Measurements from ENCODE around the gene TSPAN12. TPM values are rescaled to one million over a fixed set of nuclear protein-coding genes. Genes with fewer than 3 reads are reported as not detected.

TSPAN12 gene
- total and polyA plus RNA-seq, 7 experiments from 2014 or later: not detected

DNA sequence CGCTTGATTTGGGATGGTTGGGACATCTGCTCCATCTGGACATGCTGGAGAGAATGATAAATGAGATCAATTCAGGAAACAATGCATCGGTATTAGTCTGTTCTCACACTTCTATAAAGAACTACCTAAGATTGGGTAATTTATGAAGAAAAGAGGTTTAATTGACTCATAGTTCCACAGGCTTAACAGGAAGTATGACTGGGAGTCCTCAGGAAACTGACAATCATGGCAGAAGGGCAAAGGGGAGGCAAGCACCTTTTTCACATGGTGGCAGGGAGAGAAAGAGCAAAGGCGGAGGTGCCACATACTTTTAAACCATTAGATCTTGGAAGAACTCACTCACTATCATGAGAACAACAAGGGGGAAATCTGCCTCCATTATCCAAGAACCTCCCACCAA, 16.8 kb upstream of the TSPAN12 start:
- H3K4me1 ChIP-seq (ENCODE audit: control insufficient read depth in 2 of 2, insufficient read depth in 2 of 2, low read length in 2 of 2): no peaks in the 10 kb centered on the region
- H3K9me3 Mint-ChIP-seq: peaks cover 0 to 2% (median 0%) of the 10 kb centered on the region in 11 donors
- no peaks in the 10 kb centered on the region for H3K36me3 Mint-ChIP-seq
- ATAC-seq (no peak), DNase-seq (no peak)
- intact Hi-C loops (cut with micrococcal nuclease): no loop called here
- ChIA-PET POLR2A (no interaction called here), CTCF (no interaction called here)
- H3K27ac ChIP-seq (ENCODE audit: low read depth, low read length): no peak overlapping the region
- H3K27ac Mint-ChIP-seq: no peak overlapping the region
- no peak overlapping the region for H3K4me3 ChIP-seq (ENCODE audit: low read length)
- no peak overlapping the region for H3K4me3 Mint-ChIP-seq
- peaks cover 14 to 35% (median 23%) of the 10 kb centered on the region in 5 donors for H3K27me3 Mint-ChIP-seq
- peaks cover 0 to 5% of the 10 kb centered on the region in 2 donors for H3K27me3 ChIP-seq (ENCODE audit: control insufficient read depth in 2 of 2, insufficient read depth in 2 of 2, low read length in 2 of 2)
- no peaks in the 10 kb centered on the region for H3K36me3 ChIP-seq (ENCODE audit: control insufficient read depth in 2 of 3, insufficient read depth in 3 of 3, low read length in 3 of 3)
- no peaks in the 10 kb centered on the region for H3K9me3 ChIP-seq (ENCODE audit: control insufficient read depth in 2 of 3, low read length in 3 of 3)
- no peaks in the 10 kb centered on the region for H3K4me1 Mint-ChIP-seq

DNA sequence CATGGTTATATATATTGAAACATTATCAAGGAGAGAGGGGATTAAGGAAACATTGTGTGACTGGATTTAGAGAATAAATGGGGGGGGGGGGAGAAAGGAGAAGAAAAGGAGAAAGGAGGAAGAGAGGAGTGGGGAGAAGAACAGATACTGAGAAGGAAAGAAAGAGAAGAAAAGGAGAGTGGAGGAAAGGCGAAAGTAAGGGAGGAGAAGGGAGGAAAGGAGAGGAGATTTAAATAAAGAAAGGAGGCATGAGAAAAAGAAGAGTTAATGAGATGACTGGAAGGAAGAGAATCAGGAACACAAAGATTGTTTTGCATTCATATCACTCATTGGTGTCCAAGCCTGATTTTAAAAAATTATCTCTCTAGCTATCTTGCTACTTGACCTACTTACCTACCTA, 16.1 kb upstream of the TSPAN12 start:
- intact Hi-C loops (cut with micrococcal nuclease): no loop called here
- DNase-seq (no peak), ATAC-seq (no peak)
- peaks cover 0 to 2% (median 0%) of the 10 kb centered on the region in 11 donors for H3K9me3 Mint-ChIP-seq
- Histone ChIP-seq H3K36me3 (ENCODE audit: control insufficient read depth in 2 of 3, insufficient read depth in 3 of 3, low read length in 3 of 3) (no peaks in the 10 kb centered on the region), H3K4me3 (ENCODE audit: low read length) (no peak overlapping the region), H3K27me3 (ENCODE audit: control insufficient read depth in 2 of 2, insufficient read depth in 2 of 2, low read length in 2 of 2) (peaks cover 0 to 5% of the 10 kb centered on the region in 2 donors), H3K27ac (ENCODE audit: low read depth, low read length) (no peak overlapping the region), H3K4me1 (ENCODE audit: control insufficient read depth in 2 of 2, insufficient read depth in 2 of 2, low read length in 2 of 2) (no peaks in the 10 kb centered on the region), H3K9me3 (ENCODE audit: control insufficient read depth in 2 of 3, low read length in 3 of 3) (no peaks in the 10 kb centered on the region)
- H3K4me3 Mint-ChIP-seq: no peak overlapping the region
- ChIA-PET CTCF (no interaction called here), POLR2A (no interaction called here)
- H3K27me3 Mint-ChIP-seq: peaks cover 15 to 35% (median 23%) of the 10 kb centered on the region in 5 donors
- no peaks in the 10 kb centered on the region for H3K36me3 Mint-ChIP-seq
- no peaks in the 10 kb centered on the region for H3K4me1 Mint-ChIP-seq
- H3K27ac Mint-ChIP-seq: no peak overlapping the region

DNA sequence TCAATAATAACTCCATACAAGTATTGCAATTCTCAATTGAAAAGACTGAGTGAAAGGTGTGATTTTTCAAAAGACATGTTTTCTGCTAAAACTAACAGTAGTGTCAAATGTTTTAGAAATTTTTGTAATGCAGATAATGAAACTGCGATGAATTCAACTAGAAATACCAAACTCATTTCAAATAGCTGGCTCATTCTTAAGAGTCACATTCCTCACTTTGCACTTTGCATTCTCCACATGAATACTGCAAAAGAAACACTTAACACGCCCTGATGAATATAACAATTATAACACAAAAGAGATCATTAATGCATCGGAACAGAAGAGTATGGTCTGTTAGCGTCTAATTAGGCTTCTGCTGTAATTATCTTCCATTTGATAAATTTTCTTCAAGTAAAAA, 15.5 kb upstream of the TSPAN12 start:
- Mint-ChIP-seq H3K27ac (no peak overlapping the region), H3K27me3 (peaks cover 15 to 33% (median 23%) of the 10 kb centered on the region in 5 donors), H3K9me3 (peaks cover 0 to 2% (median 0%) of the 10 kb centered on the region in 11 donors), H3K4me3 (no peak overlapping the region), H3K36me3 (no peaks in the 10 kb centered on the region), H3K4me1 (no peaks in the 10 kb centered on the region)
- H3K4me1 ChIP-seq (ENCODE audit: control insufficient read depth in 2 of 2, insufficient read depth in 2 of 2, low read length in 2 of 2): no peaks in the 10 kb centered on the region
- H3K4me3 ChIP-seq (ENCODE audit: low read length): no peak overlapping the region
- ChIA-PET POLR2A (no interaction called here), CTCF (no interaction called here)
- no peak for DNase-seq
- no peaks in the 10 kb centered on the region for H3K9me3 ChIP-seq (ENCODE audit: control insufficient read depth in 2 of 3, low read length in 3 of 3)
- peaks cover 0 to 5% of the 10 kb centered on the region in 2 donors for H3K27me3 ChIP-seq (ENCODE audit: control insufficient read depth in 2 of 2, insufficient read depth in 2 of 2, low read length in 2 of 2)
- no peaks in the 10 kb centered on the region for H3K36me3 ChIP-seq (ENCODE audit: control insufficient read depth in 2 of 3, insufficient read depth in 3 of 3, low read length in 3 of 3)
- no peak overlapping the region for H3K27ac ChIP-seq (ENCODE audit: low read depth, low read length)
- intact Hi-C loops (cut with micrococcal nuclease): no loop called here
- ATAC-seq: no peak

DNA sequence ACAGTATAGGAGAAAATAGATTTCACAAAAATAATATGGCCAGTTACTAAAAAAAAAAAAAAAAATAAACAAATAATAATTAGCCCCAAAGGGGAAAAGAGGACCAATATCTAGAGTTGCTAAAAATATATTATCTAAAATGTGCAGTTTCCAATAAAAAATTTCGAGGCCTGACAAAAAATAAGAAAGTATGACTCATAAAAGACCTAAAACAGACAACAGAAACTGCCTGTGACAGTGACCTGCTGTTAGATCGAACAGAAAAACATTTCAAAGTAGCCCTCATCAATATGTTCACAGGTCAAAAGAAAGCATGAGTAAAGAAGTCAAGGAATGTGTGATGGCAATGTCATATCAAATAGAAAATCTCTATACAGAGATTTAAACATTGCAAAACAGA, 11.8 kb upstream of the TSPAN12 start:
- no peaks in the 10 kb centered on the region for H3K36me3 Mint-ChIP-seq
- ChIA-PET POLR2A (no interaction called here), CTCF (no interaction called here)
- no peaks in the 10 kb centered on the region for H3K36me3 ChIP-seq (ENCODE audit: control insufficient read depth in 2 of 3, insufficient read depth in 3 of 3, low read length in 3 of 3)
- DNase-seq (no peak), ATAC-seq (no peak)
- H3K27ac Mint-ChIP-seq: no peak overlapping the region
- H3K4me1 Mint-ChIP-seq: no peaks in the 10 kb centered on the region
- H3K9me3 Mint-ChIP-seq: peaks cover 0 to 1% (median 0%) of the 10 kb centered on the region in 11 donors
- no peaks in the 10 kb centered on the region for H3K9me3 ChIP-seq (ENCODE audit: control insufficient read depth in 2 of 3, low read length in 3 of 3)
- no peak overlapping the region for H3K4me3 Mint-ChIP-seq
- no peak overlapping the region for H3K27ac ChIP-seq (ENCODE audit: low read depth, low read length)
- H3K4me1 ChIP-seq (ENCODE audit: control insufficient read depth in 2 of 2, insufficient read depth in 2 of 2, low read length in 2 of 2): no peaks in the 10 kb centered on the region
- no peak overlapping the region for H3K4me3 ChIP-seq (ENCODE audit: low read length)
- intact Hi-C loops (cut with micrococcal nuclease): no loop called here
- peaks cover 0 to 5% of the 10 kb centered on the region in 2 donors for H3K27me3 ChIP-seq (ENCODE audit: control insufficient read depth in 2 of 2, insufficient read depth in 2 of 2, low read length in 2 of 2)
- peaks cover 14 to 52% (median 31%) of the 10 kb centered on the region in 5 donors for H3K27me3 Mint-ChIP-seq

DNA sequence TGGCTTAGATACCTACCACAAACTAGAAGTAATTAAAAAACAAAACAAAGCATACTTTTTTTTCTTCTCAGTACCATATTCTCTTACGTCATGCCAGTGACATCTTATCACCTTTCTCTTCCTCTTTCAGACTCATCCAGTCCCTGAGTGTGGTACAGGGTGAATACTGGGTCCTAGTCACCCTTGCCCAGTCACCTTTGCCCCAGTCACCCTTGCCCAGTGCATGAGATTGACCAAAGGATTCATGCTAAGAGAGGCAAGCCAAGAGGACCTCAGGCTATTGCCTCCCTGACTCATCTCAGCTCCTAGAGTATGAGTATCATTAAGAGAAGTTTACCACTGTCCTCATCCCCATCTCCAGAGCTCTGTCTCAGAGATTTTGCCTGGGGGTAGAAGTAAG, 10.0 kb upstream of the TSPAN12 start:
- Mint-ChIP-seq H3K27me3 (peaks cover 23 to 48% (median 33%) of the 10 kb centered on the region in 5 donors), H3K27ac (no peak overlapping the region), H3K9me3 (no peaks in the 10 kb centered on the region), H3K4me1 (no peaks in the 10 kb centered on the region), H3K36me3 (no peaks in the 10 kb centered on the region), H3K4me3 (no peak overlapping the region)
- DNase-seq (no peak), ATAC-seq (no peak)
- intact Hi-C loops (cut with micrococcal nuclease): no loop called here
- H3K27me3 ChIP-seq (ENCODE audit: control insufficient read depth in 2 of 2, insufficient read depth in 2 of 2, low read length in 2 of 2): no peaks in the 10 kb centered on the region
- H3K36me3 ChIP-seq (ENCODE audit: control insufficient read depth in 2 of 3, insufficient read depth in 3 of 3, low read length in 3 of 3): no peaks in the 10 kb centered on the region
- ChIA-PET POLR2A (no interaction called here), CTCF (no interaction called here)
- H3K4me3 ChIP-seq (ENCODE audit: low read length): no peak overlapping the region
- no peaks in the 10 kb centered on the region for H3K9me3 ChIP-seq (ENCODE audit: control insufficient read depth in 2 of 3, low read length in 3 of 3)
- no peaks in the 10 kb centered on the region for H3K4me1 ChIP-seq (ENCODE audit: control insufficient read depth in 2 of 2, insufficient read depth in 2 of 2, low read length in 2 of 2)
- H3K27ac ChIP-seq (ENCODE audit: low read depth, low read length): no peak overlapping the region

DNA sequence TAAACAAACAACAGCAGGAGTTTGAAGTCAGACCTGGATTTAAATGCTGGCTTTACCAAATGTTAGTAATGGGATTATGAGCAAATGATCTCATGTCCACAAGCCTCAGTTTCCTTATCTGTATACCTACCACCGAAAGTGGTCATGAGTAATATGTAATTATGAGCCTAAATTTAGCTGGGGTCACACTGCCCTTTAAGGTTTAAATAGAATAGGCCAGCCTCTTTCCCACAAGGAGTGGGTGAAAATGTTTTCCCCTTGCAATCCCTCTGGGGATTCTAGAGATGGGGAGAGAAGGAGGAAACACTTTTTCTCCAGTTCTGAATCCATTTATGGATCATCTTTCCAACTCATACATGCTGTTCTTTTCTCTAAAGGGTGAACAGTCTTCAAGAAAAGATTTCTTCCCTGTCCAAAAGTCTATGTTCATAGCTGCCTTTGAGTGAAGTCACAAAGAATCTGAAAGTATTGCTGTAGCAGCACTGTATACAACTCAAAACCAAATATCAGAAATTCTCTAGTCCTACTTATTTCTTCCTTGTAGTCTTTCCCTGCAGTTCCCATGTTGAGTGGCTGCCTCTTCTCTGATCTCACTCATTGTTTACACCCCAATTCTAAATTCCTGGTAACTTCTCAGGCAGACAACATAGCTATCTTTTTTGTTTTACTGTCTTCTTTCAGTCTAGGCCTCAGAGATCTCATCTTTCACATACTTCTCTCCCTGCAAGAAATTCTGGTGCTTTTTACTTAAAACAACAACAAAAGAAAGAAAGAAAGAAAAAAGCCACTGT, 7.4 kb upstream of the TSPAN12 start:
- Mint-ChIP-seq H3K27me3 (peaks cover 25 to 50% (median 33%) of the 10 kb centered on the region in 5 donors), H3K36me3 (no peaks in the 10 kb centered on the region), H3K4me1 (no peaks in the 10 kb centered on the region), H3K9me3 (no peaks in the 10 kb centered on the region), H3K27ac (no peak overlapping the region), H3K4me3 (no peak overlapping the region)
- intact Hi-C loops (cut with micrococcal nuclease): no loop called here
- H3K36me3 ChIP-seq (ENCODE audit: control insufficient read depth in 2 of 3, insufficient read depth in 3 of 3, low read length in 3 of 3): no peaks in the 10 kb centered on the region
- no peaks in the 10 kb centered on the region for H3K27me3 ChIP-seq (ENCODE audit: control insufficient read depth in 2 of 2, insufficient read depth in 2 of 2, low read length in 2 of 2)
- no peaks in the 10 kb centered on the region for H3K4me1 ChIP-seq (ENCODE audit: control insufficient read depth in 2 of 2, insufficient read depth in 2 of 2, low read length in 2 of 2)
- no peak for DNase-seq
- no peak overlapping the region for H3K27ac ChIP-seq (ENCODE audit: low read depth, low read length)
- no peak for ATAC-seq
- no peak overlapping the region for H3K4me3 ChIP-seq (ENCODE audit: low read length)
- H3K9me3 ChIP-seq (ENCODE audit: control insufficient read depth in 2 of 3, low read length in 3 of 3): no peaks in the 10 kb centered on the region
- POLR2A ChIA-PET: no interaction called here
- CTCF ChIA-PET: no interaction called here

DNA sequence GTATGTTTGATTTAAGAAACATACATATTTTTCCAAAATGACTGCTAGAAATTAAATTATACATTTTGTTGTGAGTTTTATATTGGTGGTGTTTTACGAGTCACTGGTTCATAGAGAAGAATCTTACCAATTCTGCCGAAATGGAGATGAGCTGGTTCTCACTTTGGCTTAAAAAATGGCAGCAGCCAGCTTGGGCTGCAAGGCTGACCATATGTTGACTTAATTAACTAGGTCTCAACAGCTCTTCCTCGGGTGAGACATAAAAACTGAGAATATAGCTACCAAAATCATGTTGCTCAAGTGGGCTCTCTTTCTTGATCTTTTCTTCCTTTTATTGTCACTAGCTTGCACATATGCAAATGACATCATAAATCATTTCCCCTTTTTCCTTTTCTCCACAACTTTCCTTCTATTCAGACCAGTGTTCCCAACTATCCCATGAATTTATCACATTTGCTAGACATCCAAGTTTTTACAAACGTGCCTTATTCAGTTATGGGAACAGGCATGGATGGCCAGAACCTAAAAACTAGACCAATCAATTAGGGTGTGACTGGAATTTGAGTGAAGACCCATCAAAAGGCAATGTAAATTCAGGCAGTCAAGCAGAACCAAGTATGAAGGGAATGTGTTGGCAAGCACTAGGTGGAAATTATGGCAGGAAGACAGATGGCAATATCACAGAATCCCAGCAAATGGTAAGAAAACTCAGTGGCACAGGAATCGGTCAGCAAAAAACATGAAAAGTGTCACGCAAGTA, 6.4 kb upstream of the TSPAN12 start:
- CTCF ChIA-PET: no interaction called here
- H3K4me1 Mint-ChIP-seq: no peaks in the 10 kb centered on the region
- no peak overlapping the region for H3K27ac Mint-ChIP-seq
- H3K36me3 Mint-ChIP-seq: no peaks in the 10 kb centered on the region
- Histone ChIP-seq H3K4me1 (ENCODE audit: control insufficient read depth in 2 of 2, insufficient read depth in 2 of 2, low read length in 2 of 2) (no peaks in the 10 kb centered on the region), H3K4me3 (ENCODE audit: low read length) (no peak overlapping the region), H3K27ac (ENCODE audit: low read depth, low read length) (no peak overlapping the region), H3K36me3 (ENCODE audit: control insufficient read depth in 2 of 3, insufficient read depth in 3 of 3, low read length in 3 of 3) (no peaks in the 10 kb centered on the region), H3K27me3 (ENCODE audit: control insufficient read depth in 2 of 2, insufficient read depth in 2 of 2, low read length in 2 of 2) (no peaks in the 10 kb centered on the region), H3K9me3 (ENCODE audit: control insufficient read depth in 2 of 3, low read length in 3 of 3) (no peaks in the 10 kb centered on the region)
- no peaks in the 10 kb centered on the region for H3K9me3 Mint-ChIP-seq
- H3K4me3 Mint-ChIP-seq: no peak overlapping the region
- DNase-seq (no peak), ATAC-seq (no peak)
- POLR2A ChIA-PET: no interaction called here
- intact Hi-C loops (cut with micrococcal nuclease): no loop called here
- peaks cover 27 to 54% (median 44%) of the 10 kb centered on the region in 5 donors for H3K27me3 Mint-ChIP-seq
